ENCODE data around the gene FGF4.

The FGF4 gene

GRCh38 chr11:69721106-69721505, 54.0 kb downstream of the FGF4 start:
- no peak for DNase-seq

Measured in NCI-H748 treated with DMSO at 0.1 percent for 48 hours (cell line).